Activated CD8-positive, alpha-beta T cell treated with anti-CD3 and anti-CD28 coated beads for 36 hours (primary cell): Measurements from ENCODE around the gene CD22. TPM values are rescaled to one million over a fixed set of nuclear protein-coding genes. Genes with fewer than 3 reads are reported as not detected.

Experiments used
- ATAC-seq: fragments of 200-7000 bp; cut with Tn5 transposase; one replicate; pipeline ENCODE4 v1.10.0; 2021; ENCODE audit warnings: mild to moderate bottlenecking, moderate library complexity
- CTCF ChIA-PET: fragments of 350-600 bp; sonication (Branson Sonifier 250); formaldehyde crosslinking; loops from one replicate; lab custom pipeline; 2021; ENCODE audit warnings: antibody characterized with exemption; lab: Charles Lee
- POLR2A ChIA-PET: fragments of 350-600 bp; sonication (Branson Sonifier 250); formaldehyde crosslinking; loops from one replicate; lab custom pipeline; 2021; ENCODE audit warnings: antibody characterized with exemption; lab: Charles Lee
- DNase-seq: peaks from one replicate; pipeline ENCODE4 v3.0.0-alpha.2; 2020
- H3K27ac Mint-ChIP-seq: one replicate; pipeline ENCODE4 v1.8.0; 2021; ENCODE audit warnings: mild to moderate bottlenecking, mixed read lengths
- H3K27me3 Mint-ChIP-seq: one replicate; pipeline ENCODE4 v1.8.0; 2021; ENCODE audit warnings: mixed read lengths
- H3K36me3 Mint-ChIP-seq: one replicate; pipeline ENCODE4 v1.8.0; 2021; ENCODE audit warnings: low read depth, mixed read lengths
- H3K4me1 Mint-ChIP-seq: one replicate; pipeline ENCODE4 v1.8.0; 2021; ENCODE audit warnings: low read depth, mixed read lengths
- H3K4me3 Mint-ChIP-seq: one replicate; pipeline ENCODE4 v1.8.0; 2021; ENCODE audit warnings: mild to moderate bottlenecking, moderate library complexity, mixed read lengths
- H3K9me3 Mint-ChIP-seq: one replicate; pipeline ENCODE4 v1.8.0; 2021; ENCODE audit warnings: mixed read lengths
- CTCF ChIP-seq: fragments of 200-600 bp; IDR thresholded peaks from one replicate; pipeline ENCODE4 v1.8.0; 2022; ENCODE audit warnings: antibody characterized with exemption, mild to moderate bottlenecking
- intact Hi-C: fragments of 100-400 bp; cut with micrococcal nuclease; formaldehyde crosslinking; loops from one replicate; pipeline ENCODE4 v1.10.0; 2022
- total RNA-seq, 2 experiments: library from RNA; stranded (reverse); gene quantifications; one replicate each; pipeline ENCODE4 v1.2.3, GENCODE V29; 2021

The CD22 gene
- total RNA-seq, 2 experiments from 2014 or later: 2.3 to 2.8 TPM

GRCh38 chr19:35347171-35347929, 18.4 kb downstream of the CD22 start, which contains the start of gene FFAR1:
Gene FFAR1 (plus strand): TSS chr19:35347902. CDS start chr19:35351552, 3,650 bp downstream.
- Mint-ChIP-seq H3K27me3 (peaks cover 1% of the 10 kb centered on the region), H3K27ac (peak within 1 kb of the TSS; percentile 99), H3K4me1 (peaks cover 31% of the 10 kb centered on the region), H3K36me3 (no peaks in the 10 kb centered on the region), H3K4me3 (peak within 1 kb of the TSS; percentile 56), H3K9me3 (no peaks in the 10 kb centered on the region)
- ChIA-PET POLR2A (interaction anchor here (0.6 to 2.3 kb wide), 10 partner anchors 9 to 277 kb away, joined by 3 to 9 read pairs (median 3); partner anchors contain the start of genes FFAR3 and FXYD5), CTCF (interaction anchor here (0.7 to 2.5 kb wide), 9 partner anchors 10 to 163 kb away, joined by 3 to 10 read pairs (median 3); partner anchors contain the start of gene FFAR3)
- TF ChIP-seq CTCF: no peak
- peak; percentile 71 for ATAC-seq
- DNase-seq: peak; percentile 80
- intact Hi-C loops: no loop called here

GRCh38 chr19:35347930-35348298, 18.9 kb downstream of the CD22 start:
- POLR2A ChIA-PET: interaction anchor here (1.0 to 1.5 kb wide), 3 partner anchors 9 to 276 kb away, joined by 3 to 4 read pairs (median 3); partner anchors contain the start of gene FXYD5
- CTCF ChIA-PET: interaction anchor here (0.7 to 2.5 kb wide), 7 partner anchors 10 to 163 kb away, joined by 3 to 10 read pairs (median 5); partner anchors contain the start of gene FFAR3
- Mint-ChIP-seq H3K27ac (peak overlapping the region; percentile 99), H3K27me3 (no peaks in the 10 kb centered on the region), H3K9me3 (no peaks in the 10 kb centered on the region), H3K36me3 (no peaks in the 10 kb centered on the region), H3K4me1 (peaks cover 36% of the 10 kb centered on the region), H3K4me3 (peak overlapping the region; percentile 56)
- no peak for TF ChIP-seq CTCF
- ATAC-seq (no peak), DNase-seq (no peak)
- intact Hi-C loops: no loop called here

GRCh38 chr19:35348911-35349611, 20.1 kb downstream of the CD22 start:
- Mint-ChIP-seq H3K27ac (no peak overlapping the region), H3K9me3 (no peaks in the 10 kb centered on the region), H3K4me3 (no peak overlapping the region), H3K27me3 (peaks cover 2% of the 10 kb centered on the region), H3K4me1 (peaks cover 39% of the 10 kb centered on the region), H3K36me3 (no peaks in the 10 kb centered on the region)
- TF ChIP-seq CTCF: no peak
- POLR2A ChIA-PET: interaction anchor here (0.6 to 1.0 kb wide), 2 partner anchors 83 to 145 kb away, joined by 3 to 4 read pairs; no protein-coding TSS in a partner anchor
- intact Hi-C loops: no loop called here
- ATAC-seq (no peak), DNase-seq (no peak)
- CTCF ChIA-PET: interaction anchor here (1.3 to 2.7 kb wide), 4 partner anchors 9 to 162 kb away, joined by 4 to 11 read pairs (median 8); partner anchors contain the start of gene FFAR3

GRCh38 chr19:35349614-35350521, 20.9 kb downstream of the CD22 start:
- H3K9me3 Mint-ChIP-seq: no peaks in the 10 kb centered on the region
- POLR2A ChIA-PET: interaction anchor here (1.0 kb wide), 1 partner anchor 144 kb away, joined by 4 read pairs; no protein-coding TSS in a partner anchor
- ATAC-seq: no peak
- no peak overlapping the region for H3K4me3 Mint-ChIP-seq
- DNase-seq: no peak
- CTCF ChIA-PET: interaction anchor here (1.3 to 2.7 kb wide), 3 partner anchors 17 to 161 kb away, joined by 4 to 11 read pairs (median 7); no protein-coding TSS in a partner anchor
- H3K36me3 Mint-ChIP-seq: no peaks in the 10 kb centered on the region
- intact Hi-C loops: no loop called here
- no peak for TF ChIP-seq CTCF
- no peak overlapping the region for H3K27ac Mint-ChIP-seq
- H3K27me3 Mint-ChIP-seq: peaks cover 2% of the 10 kb centered on the region
- H3K4me1 Mint-ChIP-seq: peaks cover 39% of the 10 kb centered on the region
